Nephron (organoid): ENCODE results near the gene CDH4.

Source experiments
- H3K27ac Mint-ChIP-seq, 3 experiments: 2 replicates each; pipeline ENCODE4 v1.8.0; 2020; ENCODE audit warnings: mixed read lengths in 3 of 3, mild to moderate bottlenecking in 2 of 3, moderate library complexity in 1 of 3
- H3K27me3 Mint-ChIP-seq: 2 replicates; pipeline ENCODE4 v1.8.0; 2021; ENCODE audit warnings: low read depth, mild to moderate bottlenecking, moderate library complexity, mixed read lengths
- H3K36me3 Mint-ChIP-seq: 2 replicates; pipeline ENCODE4 v1.8.0; 2020; ENCODE audit warnings: low read depth, mixed read lengths
- H3K4me1 Mint-ChIP-seq: 2 replicates; pipeline ENCODE4 v1.8.0; 2020; ENCODE audit warnings: mixed read lengths
- H3K4me3 Mint-ChIP-seq, 3 experiments: 2 replicates each; pipeline ENCODE4 v1.8.0; 2020; ENCODE audit warnings: mild to moderate bottlenecking in 3 of 3, mixed read lengths in 3 of 3, moderate library complexity in 2 of 3
- H3K9me3 Mint-ChIP-seq: 2 replicates; pipeline ENCODE4 v1.8.0; 2020; ENCODE audit warnings: mixed read lengths
- TF ChIP-seq, protein P1 (sequence below), 3 experiments: fragments of 200-600 bp; sonication (generic); IDR thresholded peaks; one replicate each; pipeline ENCODE4 v1.5.0; 2021; ENCODE audit warnings: antibody characterized with exemption in 3 of 3; ENCODE audit not compliant: unreplicated experiment in 3 of 3

The CDH4 gene

DNA sequence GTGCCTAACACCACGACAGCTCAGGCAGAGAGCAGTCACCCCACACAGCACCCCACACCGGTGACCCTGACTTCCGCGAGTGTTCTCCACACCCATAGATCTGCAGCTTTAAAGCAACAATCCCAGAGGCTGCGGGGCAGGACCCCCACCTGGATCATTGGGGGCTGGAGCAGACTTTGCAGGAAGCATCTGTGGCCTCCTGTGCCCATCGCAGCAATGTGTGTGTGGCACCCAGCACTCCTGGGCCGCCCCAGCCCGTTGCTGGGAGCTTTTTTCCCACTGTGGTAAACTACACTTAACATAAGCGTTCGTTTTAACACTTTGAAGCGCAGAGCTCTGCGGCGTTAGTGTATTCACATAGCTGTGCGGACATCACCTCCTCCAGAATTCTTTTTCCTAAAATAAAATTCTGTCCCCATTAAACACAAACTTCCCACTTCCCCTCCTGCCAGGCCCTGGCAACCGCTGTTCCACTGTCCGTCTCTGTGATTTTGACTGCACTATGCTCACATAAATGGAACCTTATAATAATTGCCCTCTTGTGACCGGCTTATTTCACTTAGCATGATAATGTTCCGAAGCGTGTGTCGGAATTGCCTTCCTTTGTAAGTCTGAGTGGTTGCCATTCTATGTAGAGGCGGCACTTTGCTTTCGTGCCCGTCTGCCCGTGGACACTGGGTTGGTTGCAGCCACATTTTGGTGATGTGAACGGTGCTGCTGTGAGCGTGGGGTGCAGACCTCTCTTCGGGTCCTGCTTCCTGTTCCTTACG, 382.5 kb downstream of the CDH4 start:
- Mint-ChIP-seq H3K27me3 (peaks cover 69% of the 10 kb centered on the region), H3K4me3 (no peak overlapping the region), H3K9me3 (no peaks in the 10 kb centered on the region), H3K27ac (no peak overlapping the region), H3K4me1 (peaks cover 19% of the 10 kb centered on the region), H3K36me3 (no peaks in the 10 kb centered on the region)
- TF ChIP-seq, protein P1, sequence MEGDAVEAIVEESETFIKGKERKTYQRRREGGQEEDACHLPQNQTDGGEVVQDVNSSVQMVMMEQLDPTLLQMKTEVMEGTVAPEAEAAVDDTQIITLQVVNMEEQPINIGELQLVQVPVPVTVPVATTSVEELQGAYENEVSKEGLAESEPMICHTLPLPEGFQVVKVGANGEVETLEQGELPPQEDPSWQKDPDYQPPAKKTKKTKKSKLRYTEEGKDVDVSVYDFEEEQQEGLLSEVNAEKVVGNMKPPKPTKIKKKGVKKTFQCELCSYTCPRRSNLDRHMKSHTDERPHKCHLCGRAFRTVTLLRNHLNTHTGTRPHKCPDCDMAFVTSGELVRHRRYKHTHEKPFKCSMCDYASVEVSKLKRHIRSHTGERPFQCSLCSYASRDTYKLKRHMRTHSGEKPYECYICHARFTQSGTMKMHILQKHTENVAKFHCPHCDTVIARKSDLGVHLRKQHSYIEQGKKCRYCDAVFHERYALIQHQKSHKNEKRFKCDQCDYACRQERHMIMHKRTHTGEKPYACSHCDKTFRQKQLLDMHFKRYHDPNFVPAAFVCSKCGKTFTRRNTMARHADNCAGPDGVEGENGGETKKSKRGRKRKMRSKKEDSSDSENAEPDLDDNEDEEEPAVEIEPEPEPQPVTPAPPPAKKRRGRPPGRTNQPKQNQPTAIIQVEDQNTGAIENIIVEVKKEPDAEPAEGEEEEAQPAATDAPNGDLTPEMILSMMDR (IDR thresholded peaks at IDR 0.05; ENCODE audit: unreplicated experiment in 3 of 3): no peak

DNA sequence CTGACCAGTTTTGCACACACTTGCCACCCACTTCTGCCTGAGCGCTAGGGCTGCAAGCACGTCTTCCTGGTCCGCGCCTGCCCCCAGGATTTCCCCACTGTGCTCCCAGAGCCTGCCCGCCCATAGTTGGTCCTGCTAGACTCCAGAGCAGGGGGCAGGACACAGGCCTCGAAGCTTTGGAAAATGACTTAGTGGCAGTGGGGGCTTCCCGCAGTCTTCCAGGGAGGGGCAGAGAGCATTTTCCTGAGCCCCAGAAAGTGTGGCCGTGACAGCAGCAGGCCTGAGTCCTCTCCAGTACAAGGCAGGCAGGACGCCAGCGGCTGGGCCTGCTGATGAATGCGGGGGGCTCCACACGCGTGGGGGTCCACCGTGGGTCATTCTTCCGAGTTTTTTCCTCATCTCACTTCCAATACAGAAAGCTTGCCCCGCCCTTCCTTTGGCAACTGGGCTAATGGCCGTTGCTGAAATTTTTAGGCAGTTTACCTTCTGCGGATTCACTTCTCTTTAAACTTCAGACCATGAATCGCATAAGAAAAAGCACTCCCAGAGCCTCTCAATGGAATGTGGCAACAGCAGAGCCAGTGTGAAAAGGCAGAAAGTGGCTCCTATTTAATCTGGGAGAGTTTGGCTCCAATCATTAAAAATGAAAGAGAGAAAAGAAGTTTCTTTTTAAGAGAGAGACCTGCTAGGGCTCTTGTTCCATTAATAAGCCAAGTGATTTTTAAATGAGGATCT, 383.8 kb downstream of the CDH4 start:
- Mint-ChIP-seq H3K4me3 (no peak overlapping the region), H3K27ac (no peak overlapping the region), H3K27me3 (peaks cover 65% of the 10 kb centered on the region), H3K36me3 (no peaks in the 10 kb centered on the region), H3K4me1 (peaks cover 12% of the 10 kb centered on the region), H3K9me3 (no peaks in the 10 kb centered on the region)
- TF ChIP-seq, protein P1 (IDR thresholded peaks at IDR 0.05; ENCODE audit: unreplicated experiment in 3 of 3): no peak

DNA sequence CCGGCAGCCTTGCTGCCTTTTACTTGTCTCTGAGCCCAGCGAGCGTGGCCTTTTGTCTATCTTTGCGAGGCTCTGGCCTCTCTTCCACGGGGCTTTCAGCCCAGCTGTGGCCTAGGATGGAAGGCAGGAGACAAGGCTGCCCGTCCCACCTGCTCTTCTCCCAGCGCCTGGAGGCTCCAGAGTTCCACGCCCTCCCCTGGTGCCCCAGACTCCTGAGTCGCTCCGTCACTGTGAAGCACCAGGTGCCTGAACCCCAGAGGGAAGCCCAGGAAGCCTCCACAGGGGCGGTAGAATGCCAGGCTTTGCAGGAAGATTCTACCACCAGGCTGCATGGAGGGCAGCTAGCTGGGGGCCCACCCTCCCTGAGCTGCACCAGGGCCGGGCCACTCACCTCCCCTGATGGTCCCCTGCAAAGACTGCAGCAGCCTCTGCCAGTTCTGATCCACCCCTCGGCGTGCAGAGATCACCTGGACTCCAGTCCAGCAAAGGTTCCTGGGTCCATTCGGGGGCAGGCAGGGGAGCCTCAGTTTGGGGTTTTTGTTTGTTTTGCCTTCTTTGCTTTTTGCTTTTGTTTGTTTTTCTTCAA, 384.6 kb downstream of the CDH4 start:
- TF ChIP-seq, protein P1 (IDR thresholded peaks at IDR 0.05; ENCODE audit: unreplicated experiment in 3 of 3): no peak
- Mint-ChIP-seq H3K4me3 (no peak overlapping the region), H3K36me3 (no peaks in the 10 kb centered on the region), H3K4me1 (peaks cover 12% of the 10 kb centered on the region), H3K27me3 (peaks cover 61% of the 10 kb centered on the region), H3K27ac (no peak overlapping the region), H3K9me3 (no peaks in the 10 kb centered on the region)

DNA sequence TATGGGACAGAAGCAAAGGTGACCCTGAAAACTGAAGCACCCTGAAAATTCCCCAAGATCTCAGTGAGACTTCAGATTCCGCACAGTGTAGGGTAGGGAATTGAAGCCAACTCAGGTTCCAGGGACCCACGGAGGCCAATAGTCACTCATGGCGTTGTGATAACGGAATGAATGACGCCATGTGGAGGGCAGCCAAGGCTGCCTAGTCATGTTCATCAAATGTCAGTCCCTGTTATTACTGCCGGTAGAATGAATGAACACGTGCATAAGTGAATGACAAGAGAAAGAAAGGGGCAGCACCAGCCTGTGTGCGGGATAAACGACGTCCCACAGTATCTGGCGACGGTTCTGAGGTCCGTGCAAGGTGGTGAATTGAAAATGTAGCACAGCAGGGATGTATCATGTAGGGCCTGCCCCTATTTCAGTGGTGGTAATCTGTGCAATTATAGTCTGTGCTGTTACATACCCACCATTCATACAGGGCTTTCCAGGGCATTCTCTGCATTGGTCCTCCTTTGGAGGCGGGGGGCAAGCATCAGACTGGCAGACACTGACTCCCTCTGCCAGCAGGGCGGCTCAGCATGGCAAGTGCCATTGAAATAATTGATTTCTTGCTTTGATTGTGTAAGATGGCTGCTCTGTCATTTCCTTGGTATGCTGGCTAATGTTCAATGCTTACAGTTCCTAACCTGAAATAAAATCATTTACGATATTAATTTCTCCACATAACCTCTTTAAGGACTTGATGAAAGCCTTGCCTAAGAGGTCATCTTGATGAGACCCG, 386.9 kb downstream of the CDH4 start:
- H3K36me3 Mint-ChIP-seq: no peaks in the 10 kb centered on the region
- TF ChIP-seq, protein P1 (IDR thresholded peaks at IDR 0.05; ENCODE audit: unreplicated experiment in 3 of 3): no peak
- H3K4me3 Mint-ChIP-seq: no peak overlapping the region
- no peaks in the 10 kb centered on the region for H3K9me3 Mint-ChIP-seq
- peaks cover 19% of the 10 kb centered on the region for H3K4me1 Mint-ChIP-seq
- H3K27me3 Mint-ChIP-seq: peaks cover 53% of the 10 kb centered on the region
- H3K27ac Mint-ChIP-seq: no peak overlapping the region

DNA sequence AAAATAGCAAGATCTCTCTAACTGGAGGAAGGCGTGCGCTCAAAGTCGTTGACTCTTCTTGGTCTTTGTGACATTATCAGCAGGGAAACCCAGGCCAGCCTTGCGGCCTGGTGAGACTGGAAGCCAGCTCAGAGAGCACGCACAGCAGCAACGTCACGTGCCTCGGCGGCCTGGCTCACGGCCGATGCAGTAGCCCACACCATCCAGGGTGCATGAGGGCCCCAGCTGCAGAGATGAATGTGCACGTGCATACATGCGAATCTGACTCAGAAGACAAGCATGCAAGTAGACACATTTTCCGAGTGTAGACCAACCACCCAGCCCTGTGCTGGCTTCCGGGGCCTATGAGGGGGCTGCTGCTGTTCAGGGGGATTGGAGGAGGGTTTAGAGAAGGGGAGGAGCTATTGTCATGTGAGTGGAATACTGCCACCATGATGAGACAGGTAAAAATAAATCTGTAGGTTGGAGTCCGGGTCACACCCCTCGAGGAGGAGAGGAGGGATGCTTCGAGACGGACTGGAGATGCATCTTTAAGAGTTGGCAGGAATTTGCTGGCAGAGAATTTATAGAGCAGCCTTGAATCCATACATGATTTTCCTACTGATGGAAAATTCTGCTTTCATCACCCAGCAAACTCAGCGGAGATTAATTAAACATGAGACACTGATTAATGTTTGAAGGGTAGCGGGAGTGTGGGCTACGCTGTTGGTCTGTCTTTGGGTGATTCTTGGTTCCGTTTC, 388.2 kb downstream of the CDH4 start:
- Mint-ChIP-seq H3K4me3 (no peak overlapping the region), H3K9me3 (no peaks in the 10 kb centered on the region)

More for the DNA sequence above, 388.2 kb downstream of the CDH4 start:
- Mint-ChIP-seq H3K27ac (no peak overlapping the region), H3K4me1 (peaks cover 31% of the 10 kb centered on the region), H3K27me3 (peaks cover 42% of the 10 kb centered on the region), H3K36me3 (no peaks in the 10 kb centered on the region)
- TF ChIP-seq, protein P1 (IDR thresholded peaks at IDR 0.05; ENCODE audit: unreplicated experiment in 3 of 3): no peak
